Neural progenitor cell (in vitro differentiated cells): ENCODE results near the gene DCTN5. TPM values are rescaled to one million over a fixed set of nuclear protein-coding genes. Genes with fewer than 3 reads are reported as not detected.
A peak's percentile ranks its signal among the peaks of the same experiment; 100 is the strongest.

Source experiments
- DNase-seq: peaks from one replicate; pipeline ENCODE4 v3.0.0-alpha.2; 2016; ENCODE audit warnings: low spot score
- H2AFZ ChIP-seq: fragments of 200-600 bp; sonication (generic); replicated peaks from 2 replicates; pipeline ENCODE4 v1.6.1; 2016; ENCODE audit warnings: antibody characterized with exemption
- H3F3A ChIP-seq: fragments of 200-600 bp; sonication (generic); 2 replicates; pipeline ENCODE4 v1.6.1; 2016; ENCODE audit warnings: antibody characterized with exemption, low read depth
- H3K27ac ChIP-seq: fragments of 200-600 bp; sonication (generic); 2 replicates; pipeline ENCODE4 v1.5.1; 2016; ENCODE audit warnings: mild to moderate bottlenecking
- H3K27me3 ChIP-seq: fragments of 200-600 bp; sonication (generic); 2 replicates; pipeline ENCODE4 v1.6.1; 2016; ENCODE audit warnings: mild to moderate bottlenecking, moderate library complexity
- H3K36me3 ChIP-seq: fragments of 200-600 bp; sonication (generic); 2 replicates; pipeline ENCODE4 v1.5.1; 2016
- H3K4me1 ChIP-seq: fragments of 200-600 bp; sonication (generic); 2 replicates; pipeline ENCODE4 v1.6.1; 2016; ENCODE audit warnings: mixed run types
- H3K4me2 ChIP-seq: fragments of 200-600 bp; sonication (generic); 2 replicates; pipeline ENCODE4 v1.6.1; 2016
- H3K4me3 ChIP-seq: fragments of 200-600 bp; sonication (generic); 2 replicates; pipeline ENCODE4 v1.5.1; 2016
- H3K79me2 ChIP-seq: fragments of 200-600 bp; sonication (generic); 2 replicates; pipeline ENCODE4 v1.6.1; 2016; ENCODE audit warnings: low read depth
- H3K9ac ChIP-seq: fragments of 200-600 bp; sonication (generic); 2 replicates; pipeline ENCODE4 v1.6.1; 2016
- H3K9me3 ChIP-seq: fragments of 200-600 bp; sonication (generic); 2 replicates; pipeline ENCODE4 v1.5.1; 2016; ENCODE audit warnings: low read depth
- H4K20me1 ChIP-seq: fragments of 200-600 bp; sonication (generic); 2 replicates; pipeline ENCODE4 v1.6.1; 2016; ENCODE audit warnings: low read depth
- H3K27ac Mint-ChIP-seq: 3 replicates; pipeline ENCODE4 v1.8.0; 2021; ENCODE audit warnings: mixed read lengths
- H3K27me3 Mint-ChIP-seq: 2 replicates; pipeline ENCODE4 v1.8.0; 2022; ENCODE audit warnings: low read depth, mild to moderate bottlenecking, inconsistent platforms, moderate library complexity, mixed read lengths; ENCODE audit not compliant: insufficient read depth
- H3K36me3 Mint-ChIP-seq: 3 replicates; pipeline ENCODE4 v1.8.0; 2021; ENCODE audit warnings: mixed read lengths
- H3K4me1 Mint-ChIP-seq: 3 replicates; pipeline ENCODE4 v1.8.0; 2021; ENCODE audit warnings: mixed read lengths
- H3K4me3 Mint-ChIP-seq: 3 replicates; pipeline ENCODE4 v1.8.0; 2021; ENCODE audit warnings: mild to moderate bottlenecking, moderate library complexity, mixed read lengths
- H3K9me3 Mint-ChIP-seq: 3 replicates; pipeline ENCODE4 v1.8.0; 2020; ENCODE audit warnings: mixed read lengths
- CTCF ChIP-seq: fragments of 200-600 bp; sonication (generic); IDR thresholded peaks from 2 replicates; pipeline ENCODE4 v1.5.1; 2017; ENCODE audit warnings: antibody characterized with exemption, mild to moderate bottlenecking
- EZH2 ChIP-seq: fragments of 200-600 bp; sonication (generic); IDR thresholded peaks from 2 replicates; pipeline ENCODE4 v1.6.1; 2017; ENCODE audit warnings: antibody characterized with exemption, mild to moderate bottlenecking, moderate library complexity
- EZH2phosphoT487 ChIP-seq: fragments of 200-600 bp; sonication (generic); IDR thresholded peaks from 2 replicates; pipeline ENCODE4 v1.6.1; 2017; ENCODE audit warnings: antibody characterized with exemption
- total RNA-seq: library from RNA; depleted of rRNA; stranded (reverse); fragments of >200 nt; gene quantifications from 2 replicates; pipeline ENCODE4 v1.2.3, GENCODE V29; 2015; ENCODE audit warnings: low replicate concordance

DCTN5 gene
- total RNA-seq, 1 donor from 2014 or later: 35.7 TPM

GRCh38 chr16:23595951-23596720, 45.1 kb upstream of the DCTN5 start, which contains the start of gene NDUFAB1:
NDUFAB1 (minus strand) TSS chr16:23596316; CDS start chr16:23596290, 26 bp downstream.
- no peak within 1 kb of the TSS for H3K27ac ChIP-seq
- peak within 1 kb of the TSS; percentile 86 for H2AFZ ChIP-seq
- H3K9me3 ChIP-seq: no peaks in the 10 kb centered on the region
- peak within 1 kb of the TSS; percentile 96 for H3K4me3 ChIP-seq
- peak; percentile 96 for DNase-seq
- TF ChIP-seq EZH2phosphoT487 (no peak), CTCF (peak; percentile 93), EZH2 (no peak)
- peaks cover 43% of the 10 kb centered on the region for H4K20me1 ChIP-seq
- H3K27ac Mint-ChIP-seq: no peak within 1 kb of the TSS
- peaks cover 7% of the 10 kb centered on the region for H3K4me1 Mint-ChIP-seq
- no peaks in the 10 kb centered on the region for H3K36me3 ChIP-seq
- no peaks in the 10 kb centered on the region for H3K9me3 Mint-ChIP-seq
- H3K79me2 ChIP-seq: peaks cover 50% of the 10 kb centered on the region
- H3K4me3 Mint-ChIP-seq: peak within 1 kb of the TSS; percentile 90
- H3K4me1 ChIP-seq: peaks cover 23% of the 10 kb centered on the region
- peaks cover 15% of the 10 kb centered on the region for H3K36me3 Mint-ChIP-seq
- no peaks in the 10 kb centered on the region for H3K27me3 Mint-ChIP-seq
- peak within 1 kb of the TSS; percentile 89 for H3K9ac ChIP-seq
- peaks cover 28% of the 10 kb centered on the region for H3F3A ChIP-seq
- peak within 1 kb of the TSS; percentile 98 for H3K4me2 ChIP-seq
- H3K27me3 ChIP-seq: no peaks in the 10 kb centered on the region

- H3K4me1 ChIP-seq: peaks cover 23% of the 10 kb centered on the region
- no peak overlapping the region for H3K9ac ChIP-seq
- H3K4me3 Mint-ChIP-seq: peak overlapping the region; percentile 8
- H3K36me3 ChIP-seq: no peaks in the 10 kb centered on the region
- peak overlapping the region; percentile 98 for H3K4me2 ChIP-seq
- peaks cover 35% of the 10 kb centered on the region for H4K20me1 ChIP-seq
- no peaks in the 10 kb centered on the region for H3K27me3 ChIP-seq
- H3K9me3 ChIP-seq: no peaks in the 10 kb centered on the region
- H3K27ac ChIP-seq: no peak overlapping the region
- peaks cover 10% of the 10 kb centered on the region for H3K36me3 Mint-ChIP-seq
- peaks cover 40% of the 10 kb centered on the region for H3K79me2 ChIP-seq
- H3F3A ChIP-seq: peaks cover 31% of the 10 kb centered on the region
- H2AFZ ChIP-seq: no peak overlapping the region
- H3K4me1 Mint-ChIP-seq: peaks cover 7% of the 10 kb centered on the region
- peak; percentile 78 for DNase-seq
- peak; percentile 53 for TF ChIP-seq CTCF
- no peak for TF ChIP-seq EZH2
- H3K27ac Mint-ChIP-seq: no peak overlapping the region
- no peaks in the 10 kb centered on the region for H3K9me3 Mint-ChIP-seq
- H3K4me3 ChIP-seq: peak overlapping the region; percentile 96
- H3K27me3 Mint-ChIP-seq: no peaks in the 10 kb centered on the region
Observed at GRCh38 chr16:23597003-23597756, 44.1 kb upstream of the DCTN5 start.

GRCh38 chr16:23607726-23608125, 33.5 kb upstream of the DCTN5 start:
- no peak overlapping the region for H3K27ac Mint-ChIP-seq
- no peaks in the 10 kb centered on the region for H3K4me1 Mint-ChIP-seq
- Histone ChIP-seq H3K4me3 (no peak overlapping the region), H2AFZ (no peak overlapping the region), H3K36me3 (no peaks in the 10 kb centered on the region), H3K4me2 (no peak overlapping the region), H3K27ac (no peak overlapping the region), H3K79me2 (no peaks in the 10 kb centered on the region), H3F3A (no peaks in the 10 kb centered on the region), H3K9ac (no peak overlapping the region), H4K20me1 (no peaks in the 10 kb centered on the region), H3K9me3 (no peaks in the 10 kb centered on the region), H3K27me3 (no peaks in the 10 kb centered on the region), H3K4me1 (no peaks in the 10 kb centered on the region)
- no peak for TF ChIP-seq EZH2
- no peak for TF ChIP-seq EZH2phosphoT487
- TF ChIP-seq CTCF: no peak
- H3K36me3 Mint-ChIP-seq: peaks cover 3% of the 10 kb centered on the region
- no peaks in the 10 kb centered on the region for H3K9me3 Mint-ChIP-seq
- no peaks in the 10 kb centered on the region for H3K27me3 Mint-ChIP-seq
- no peak overlapping the region for H3K4me3 Mint-ChIP-seq
- no peak for DNase-seq
